SW480 (cell line): ENCODE results near the gene CPNE7.
A peak's percentile ranks its signal among the peaks of the same experiment; 100 is the strongest.

ENCODE experiments used
- DNase-seq: peaks from one replicate; pipeline ENCODE4 v3.0.0-alpha.2; 2016; ENCODE audit warnings: low spot score

CPNE7 gene

GRCh38 chr16:89575247-89576152 is at the start of gene CPNE7:
TSS of gene CPNE7 (plus strand) at chr16:89575758. CDS start at chr16:89575898, 140 bp downstream.
- peak; percentile 25 for DNase-seq

- no peak for DNase-seq
These were observed 46.5 kb upstream of the CPNE7 start for GRCh38 chr16:89529097-89529496.

- no peak for DNase-seq
These were observed 44.9 kb upstream of the CPNE7 start for GRCh38 chr16:89530401-89531381.

- no peak for DNase-seq
These were observed 43.6 kb upstream of the CPNE7 start for GRCh38 chr16:89531821-89532526.

- no peak for DNase-seq
These were observed 41.3 kb upstream of the CPNE7 start for GRCh38 chr16:89534252-89534756.

- no peak for DNase-seq
These were observed 39.2 kb upstream of the CPNE7 start for GRCh38 chr16:89536371-89536770.

- no peak for DNase-seq
These were observed 38.5 kb upstream of the CPNE7 start for GRCh38 chr16:89536886-89537548.

GRCh38 chr16:89537549-89537925 is 38.0 kb upstream of the CPNE7 start:
- DNase-seq, result no peak

- DNase-seq, result no peak
These were observed 37.3 kb upstream of the CPNE7 start for GRCh38 chr16:89538286-89538685.

GRCh38 chr16:89540557-89540956 is 35.0 kb upstream of the CPNE7 start:
- DNase-seq, result no peak

- no peak for DNase-seq
These were observed 33.8 kb upstream of the CPNE7 start for GRCh38 chr16:89541792-89542191.

- DNase-seq, result no peak
These were observed 31.4 kb upstream of the CPNE7 start for GRCh38 chr16:89544113-89544512.

- no peak for DNase-seq
These were observed 30.9 kb upstream of the CPNE7 start for GRCh38 chr16:89544713-89545043.

GRCh38 chr16:89545044-89545830 is 30.3 kb upstream of the CPNE7 start:
- DNase-seq, result no peak

GRCh38 chr16:89545831-89546574 is 29.6 kb upstream of the CPNE7 start:
- no peak for DNase-seq

GRCh38 chr16:89546781-89547180 is 28.8 kb upstream of the CPNE7 start:
- DNase-seq, result no peak

- no peak for DNase-seq
These were observed 28.3 kb upstream of the CPNE7 start for GRCh38 chr16:89547291-89547690.

GRCh38 chr16:89547860-89548259 is 27.7 kb upstream of the CPNE7 start:
- no peak for DNase-seq

GRCh38 chr16:89548344-89549006 is 27.1 kb upstream of the CPNE7 start:
- DNase-seq, result no peak
